ENCODE measurements around the gene CNKSR3. TPM values are rescaled to one million over a fixed set of nuclear protein-coding genes. Genes with fewer than 3 reads are reported as not detected.

Gene CNKSR3
- total RNA-seq, 6 donors from 2014 or later: 2.1 to 14.3 (median 7.5) TPM

- Histone ChIP-seq H3K9me3 (peaks cover 0 to 5% (median 0%) of the 10 kb centered on the region in 4 donors), H3K27ac (no peak overlapping the region), H3K27me3 (no peaks in the 10 kb centered on the region), H3K4me3 (no peak overlapping the region), H3K4me1 (no peaks in the 10 kb centered on the region), H3K36me3 (no peaks in the 10 kb centered on the region)
- ATAC-seq (ENCODE audit: low FRiP score in 2 of 2) (no peak), DNase-seq (no peak)
- TF ChIP-seq POLR2AphosphoS5 (IDR thresholded peaks at IDR 0.05) (no peak), POLR2A (IDR thresholded peaks at IDR 0.05) (no peak), CTCF (IDR thresholded peaks at IDR 0.05) (no peak), EP300 (IDR thresholded peaks at IDR 0.05) (no peak)
- 75 to 85% methylated on average over 8 of the region's 8 CpGs for WGBS, 2 donors
These were observed 127.7 kb downstream of the CNKSR3 start for GRCh38 chr6:154382740-154383139.

- Histone ChIP-seq H3K36me3 (no peaks in the 10 kb centered on the region), H3K9me3 (peaks cover 0 to 5% (median 0%) of the 10 kb centered on the region in 4 donors), H3K27ac (no peak overlapping the region), H3K4me1 (no peaks in the 10 kb centered on the region), H3K27me3 (no peaks in the 10 kb centered on the region), H3K4me3 (no peak overlapping the region)
- no peak for TF ChIP-seq POLR2A (IDR thresholded peaks at IDR 0.05)
- no peak for TF ChIP-seq EP300 (IDR thresholded peaks at IDR 0.05)
- no peak for TF ChIP-seq POLR2AphosphoS5 (IDR thresholded peaks at IDR 0.05)
- no peak for TF ChIP-seq CTCF (IDR thresholded peaks at IDR 0.05)
- WGBS, 2 donors: 88 to 95% methylated on average over 4 of the region's 4 CpGs
- ATAC-seq (ENCODE audit: low FRiP score in 2 of 2): no peak
- no peak for DNase-seq
These were observed 128.9 kb downstream of the CNKSR3 start for GRCh38 chr6:154381548-154381947.

GRCh38 chr6:154380741-154381140 lies 129.7 kb downstream of the CNKSR3 start:
- no peaks in the 10 kb centered on the region for H3K36me3 ChIP-seq
- peaks cover 0 to 5% (median 0%) of the 10 kb centered on the region in 4 donors for H3K9me3 ChIP-seq
- no peak overlapping the region for H3K4me3 ChIP-seq
- TF ChIP-seq EP300 (IDR thresholded peaks at IDR 0.05) (no peak), POLR2AphosphoS5 (IDR thresholded peaks at IDR 0.05) (no peak), POLR2A (IDR thresholded peaks at IDR 0.05) (no peak), CTCF (IDR thresholded peaks at IDR 0.05) (no peak)
- 45 to 51% methylated on average over 2 of the region's 2 CpGs for WGBS, 2 donors
- ATAC-seq (ENCODE audit: low FRiP score in 2 of 2) (peak in 1 of 2 donors; percentile 58), DNase-seq (no peak)
- H3K4me1 ChIP-seq: no peaks in the 10 kb centered on the region
- no peaks in the 10 kb centered on the region for H3K27me3 ChIP-seq
- H3K27ac ChIP-seq: no peak overlapping the region

DNA sequence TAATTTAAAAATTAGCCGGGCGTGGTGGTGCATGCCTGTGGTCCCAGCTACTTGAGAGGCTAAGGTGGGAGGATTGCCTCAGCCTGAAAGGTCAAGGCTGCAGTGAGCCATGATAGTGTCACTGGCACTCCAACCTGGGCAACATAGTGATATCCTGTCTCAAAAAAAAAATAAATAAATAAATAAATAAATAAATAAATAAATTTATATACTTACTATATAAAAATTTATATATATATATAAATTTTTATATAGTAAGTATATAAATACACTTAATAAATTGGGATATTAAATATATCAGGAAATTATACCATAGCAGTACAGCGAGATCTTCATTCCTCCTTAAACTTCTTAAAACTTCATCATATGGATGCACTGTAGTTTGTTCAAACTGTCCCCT lies 130.9 kb downstream of the CNKSR3 start:
- WGBS, 2 donors: 97 to 99% methylated on average over 3 of the region's 3 CpGs
- H3K4me3 ChIP-seq: no peak overlapping the region
- H3K27me3 ChIP-seq: no peaks in the 10 kb centered on the region
- H3K9me3 ChIP-seq: peaks cover 0 to 5% (median 0%) of the 10 kb centered on the region in 4 donors
- no peaks in the 10 kb centered on the region for H3K4me1 ChIP-seq
- TF ChIP-seq POLR2AphosphoS5 (IDR thresholded peaks at IDR 0.05): no peak
- TF ChIP-seq POLR2A (IDR thresholded peaks at IDR 0.05): no peak
- ATAC-seq (ENCODE audit: low FRiP score in 2 of 2): no peak
- H3K27ac ChIP-seq: no peak overlapping the region
- no peaks in the 10 kb centered on the region for H3K36me3 ChIP-seq
- DNase-seq: no peak

GRCh38 chr6:154378518-154378917 lies 132.0 kb downstream of the CNKSR3 start:
- Histone ChIP-seq H3K27me3 (no peaks in the 10 kb centered on the region), H3K36me3 (no peaks in the 10 kb centered on the region), H3K27ac (no peak overlapping the region), H3K4me1 (no peaks in the 10 kb centered on the region), H3K4me3 (no peak overlapping the region), H3K9me3 (peaks cover 0 to 4% (median 0%) of the 10 kb centered on the region in 4 donors)
- 78 to 85% methylated on average over 2 of the region's 2 CpGs for WGBS, 2 donors
- no peak for DNase-seq
- TF ChIP-seq CTCF (IDR thresholded peaks at IDR 0.05): no peak
- TF ChIP-seq POLR2A (IDR thresholded peaks at IDR 0.05): no peak
- no peak for TF ChIP-seq POLR2AphosphoS5 (IDR thresholded peaks at IDR 0.05)
- no peak for TF ChIP-seq EP300 (IDR thresholded peaks at IDR 0.05)
- no peak for ATAC-seq (ENCODE audit: low FRiP score in 2 of 2)
